HG02981 (cell line): Measurements from ENCODE around the gene CXCR2.

Source experiments
- ATAC-seq: cut with Tn5 transposase; IDR thresholded peaks from one replicate; pipeline ENCODE4 v1.9.1; 2021; ENCODE audit warnings: mild to moderate bottlenecking, moderate library complexity; ENCODE audit not compliant: unreplicated experiment

The CXCR2 gene

GRCh38 chr2:218180467-218181114 lies 54.8 kb downstream of the CXCR2 start:
- ATAC-seq: no peak

- no peak for ATAC-seq
Observed at GRCh38 chr2:218184331-218184730, 58.5 kb downstream of the CXCR2 start.

GRCh38 chr2:218186355-218186766 lies 60.5 kb downstream of the CXCR2 start:
- ATAC-seq: no peak
